Measurements from ENCODE around the gene CDH12.

- TF ChIP-seq EZH2 (IDR thresholded peaks at IDR 0.05; ENCODE audit: insufficient read depth, poor library complexity, severe bottlenecking): no peak
- no peak for TF ChIP-seq EZH2phosphoT487 (IDR thresholded peaks at IDR 0.05; ENCODE audit: insufficient read depth, low read depth)
Observed at GRCh38 chr5:22625451-22625850, 227.7 kb downstream of the CDH12 start.
